OCI-LY1 (cell line): ENCODE measurements around the gene PTTG1IP2.

ENCODE experiments used
- CTCF ChIP-seq: fragments of 200-600 bp; sonication (generic), shearing (Covaris generic); IDR thresholded peaks from 2 replicates; pipeline ENCODE4 v1.5.1; 2017; ENCODE audit warnings: mild to moderate bottlenecking, antibody characterized with exemption, low read length, moderate library complexity, mixed read lengths
- EZH2 ChIP-seq: fragments of 200-600 bp; sonication (generic), shearing (Covaris generic); IDR thresholded peaks from 2 replicates; pipeline ENCODE4 v1.8.0; 2017; ENCODE audit warnings: borderline replicate concordance, mixed run types, mild to moderate bottlenecking, antibody characterized with exemption, low read length, moderate library complexity, mixed read lengths

- no peak for TF ChIP-seq CTCF
- TF ChIP-seq EZH2: no peak
Measured at GRCh38 chr7:90507692-90508091, 38.3 kb downstream of the PTTG1IP2 start.
